NAMALWA (cell line): Measurements from ENCODE around the gene ZNF837.
"Not testable (repeated sequence)": the region's sequence is repeated elsewhere in the genome, so short reads cannot be mapped to it uniquely, and the experiment has no call there.

Experiments
- DNase-seq: peaks from one replicate; pipeline ENCODE4 v3.0.0-alpha.2; 2015; ENCODE audit warnings: low spot score

ZNF837 gene

DNA sequence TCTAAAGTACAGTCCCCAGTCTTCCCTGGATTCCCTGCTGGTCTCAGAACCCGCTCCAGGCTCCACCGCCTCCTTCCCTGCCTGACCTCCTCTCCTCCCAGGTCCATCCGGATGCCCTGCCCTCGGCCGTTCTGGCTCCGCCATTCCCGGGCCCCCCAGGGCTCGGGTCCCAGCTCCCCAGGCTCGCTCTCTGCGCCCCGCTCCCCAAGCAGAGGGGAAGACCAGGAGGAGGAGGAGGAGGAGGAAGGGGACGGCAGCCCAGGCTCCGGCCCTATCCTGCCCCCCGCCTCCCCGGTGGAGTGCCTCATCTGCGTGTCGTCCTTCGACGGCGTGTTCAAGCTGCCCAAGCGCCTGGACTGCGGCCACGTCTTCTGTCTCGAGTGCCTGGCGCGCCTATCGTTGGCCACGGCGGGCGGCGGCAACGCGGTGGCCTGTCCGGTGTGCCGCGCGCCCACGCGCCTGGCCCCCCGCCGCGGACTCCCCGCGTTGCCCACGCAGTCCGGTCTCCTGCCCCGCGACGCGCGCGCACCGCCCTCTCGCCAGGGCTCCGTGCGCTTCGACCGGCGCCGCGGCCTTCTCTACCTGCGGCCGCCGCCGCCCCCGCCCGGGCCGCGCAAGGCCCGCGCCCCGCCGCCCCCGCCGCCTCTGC, 15.3 kb upstream of the ZNF837 start:
- no peak for DNase-seq

DNA sequence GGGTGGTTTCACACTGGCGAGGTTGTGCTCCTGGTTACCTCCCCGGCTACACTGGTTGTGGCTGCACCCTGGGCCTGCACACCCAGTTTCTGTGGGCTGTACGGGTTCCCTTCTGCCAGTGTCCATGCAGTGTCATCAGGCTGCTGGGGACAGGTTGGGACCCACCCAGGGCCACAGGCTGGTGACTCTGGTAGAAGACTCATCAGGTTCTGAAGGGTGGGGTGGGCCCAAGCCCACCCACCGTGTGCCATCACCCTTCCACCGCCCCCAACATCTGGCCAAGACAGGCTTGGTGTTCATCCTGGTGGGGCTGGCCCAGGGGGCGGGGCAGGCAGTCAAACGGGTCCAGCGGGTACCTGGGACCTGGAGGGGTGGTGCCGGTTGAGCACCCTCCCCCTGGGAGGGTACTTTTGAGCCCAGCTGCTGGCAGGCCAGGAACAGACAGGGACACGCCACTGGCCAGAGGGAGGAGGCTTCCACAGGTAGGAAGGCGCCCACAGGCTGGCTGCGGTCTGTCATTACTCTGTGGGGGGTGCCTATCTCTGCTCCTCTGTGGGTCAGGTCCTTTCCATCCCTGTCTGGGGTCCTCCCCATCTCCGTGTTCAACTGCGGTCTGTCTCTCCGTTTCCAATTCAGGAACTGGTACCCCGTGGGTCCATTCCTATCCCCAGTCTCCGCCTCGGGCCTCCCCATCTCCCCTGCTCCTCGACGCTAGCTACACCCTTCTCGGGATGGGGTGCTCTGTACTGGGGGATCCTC, 14.6 kb upstream of the ZNF837 start, which contains the start of gene RNF225:
RNF225 (plus strand) TSS at position 437 of the 759 bp plus-strand sequence. CDS start 434 bp downstream, outside the sequence.
- DNase-seq: no peak

DNA sequence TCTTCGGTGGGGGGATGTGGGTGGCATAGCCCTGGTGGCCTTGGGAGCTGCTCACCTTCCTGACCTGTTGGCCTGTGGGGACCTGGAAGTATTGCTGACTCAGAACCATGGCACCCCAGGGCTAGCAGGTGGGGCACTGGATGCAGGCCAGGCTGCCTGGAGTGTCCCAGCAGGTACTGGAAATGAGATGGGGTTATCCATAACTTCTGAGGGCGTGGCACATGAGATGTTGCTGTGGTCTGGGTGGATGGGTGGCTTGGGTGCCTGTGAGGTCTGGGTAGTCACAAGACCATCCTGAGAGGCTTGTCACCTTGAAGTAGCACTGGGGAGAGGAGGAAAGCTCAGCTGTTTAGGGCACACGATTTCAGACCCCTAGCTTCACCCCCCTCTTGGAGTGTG, 14.0 kb upstream of the ZNF837 start:
- no peak for DNase-seq

DNA sequence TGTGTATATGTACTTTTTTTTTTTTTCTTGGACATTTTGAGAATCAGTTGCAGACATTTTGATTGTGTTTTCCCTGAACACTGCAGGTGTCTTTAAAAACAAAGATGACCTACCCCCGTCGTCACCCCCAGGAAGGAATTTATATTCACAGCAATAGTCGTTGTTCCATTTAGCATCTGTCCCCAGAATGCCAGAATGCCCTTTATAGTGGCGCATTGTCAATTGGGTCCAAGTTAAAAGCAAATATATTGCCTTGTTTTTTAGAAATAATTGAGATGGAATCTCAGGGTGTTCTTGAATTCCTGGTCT, 12.8 kb upstream of the ZNF837 start:
- DNase-seq: no peak

DNA sequence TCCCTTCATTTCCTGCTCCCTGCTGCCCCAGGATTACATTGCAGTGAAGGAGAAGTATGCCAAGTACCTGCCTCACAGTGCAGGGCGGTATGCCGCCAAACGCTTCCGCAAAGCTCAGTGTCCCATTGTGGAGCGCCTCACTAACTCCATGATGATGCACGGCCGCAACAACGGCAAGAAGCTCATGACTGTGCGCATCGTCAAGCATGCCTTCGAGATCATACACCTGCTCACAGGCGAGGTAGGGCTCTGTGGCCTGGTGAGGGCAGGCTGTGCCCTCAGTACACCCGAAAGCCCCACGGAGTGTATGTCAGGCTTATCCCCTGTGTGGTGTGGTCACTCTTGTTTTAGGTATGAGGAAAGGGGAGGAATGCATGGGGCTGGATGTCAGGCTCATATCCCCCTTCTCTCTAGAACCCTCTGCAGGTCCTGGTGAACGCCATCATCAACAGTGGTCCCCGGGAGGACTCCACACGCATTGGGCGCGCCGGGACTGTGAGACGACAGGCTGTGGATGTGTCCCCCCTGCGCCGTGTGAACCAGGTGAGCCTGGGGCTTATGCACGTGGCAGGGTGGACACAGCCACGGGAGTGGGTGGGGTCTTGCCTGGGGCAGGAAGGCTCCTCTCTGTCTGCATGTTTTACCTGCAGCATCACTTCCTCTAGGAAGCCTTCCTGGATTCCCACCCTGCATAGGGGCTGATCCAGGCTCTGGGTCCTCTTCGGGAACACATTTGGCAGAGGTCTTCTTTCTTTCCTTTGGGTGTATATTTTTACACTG, 12.3 kb upstream of the ZNF837 start:
- no peak for DNase-seq

DNA sequence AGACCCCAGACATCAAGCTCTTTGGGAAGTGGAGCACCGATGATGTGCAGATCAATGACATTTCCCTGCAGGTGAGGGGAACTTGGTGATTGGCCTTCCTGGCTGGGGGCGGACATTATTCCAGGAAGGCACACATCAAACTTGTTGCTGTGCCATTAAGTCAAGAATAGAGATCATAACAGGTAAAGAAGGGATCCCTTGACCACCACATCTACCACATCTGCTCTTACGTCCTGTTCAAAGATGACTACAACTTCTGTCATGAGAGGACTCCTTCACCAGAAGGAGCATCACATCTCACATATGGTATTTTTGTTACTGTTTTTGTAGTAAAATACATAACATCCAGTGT, 7.3 kb upstream of the ZNF837 start:
- DNase-seq: no peak

DNA sequence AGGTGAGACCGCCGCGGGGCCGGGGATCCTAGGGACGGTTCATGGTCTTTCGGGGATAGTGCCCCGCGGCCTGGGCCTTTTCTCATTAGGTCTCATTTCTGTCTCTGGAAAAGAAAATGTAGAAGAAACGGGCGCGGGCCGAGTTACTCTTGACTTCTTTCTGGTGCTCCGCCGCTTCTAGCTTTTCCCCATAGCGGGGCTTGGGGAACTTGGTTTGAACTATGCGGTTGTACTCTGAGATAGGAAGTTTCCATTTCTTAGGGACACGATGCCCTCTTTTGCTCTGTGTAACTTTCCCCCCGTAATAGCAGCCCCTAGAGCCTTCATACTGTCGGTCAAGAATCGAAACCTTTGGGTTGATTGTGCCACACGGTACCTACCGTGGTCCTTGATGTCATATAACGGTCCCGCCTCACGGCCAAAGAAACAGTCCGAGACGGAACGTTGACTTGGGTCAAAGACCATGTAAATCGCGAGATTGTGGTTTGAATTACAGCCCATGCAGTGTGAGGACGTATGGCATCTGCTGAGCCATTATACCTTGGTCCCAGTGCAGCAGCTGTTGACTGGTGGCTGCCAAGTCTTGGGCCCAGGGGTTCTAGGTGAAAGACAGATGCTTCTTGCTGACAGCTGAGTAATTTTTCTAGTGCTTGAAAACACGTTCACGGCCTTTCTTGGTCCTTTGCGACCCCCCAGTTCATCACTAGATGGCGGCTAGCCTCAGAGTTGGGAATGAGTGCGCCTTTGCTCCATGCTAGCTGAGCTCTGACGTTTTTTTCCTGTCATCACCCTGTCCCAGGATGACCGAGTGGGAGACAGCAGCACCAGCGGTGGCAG, 6.7 kb upstream of the ZNF837 start:
- DNase-seq: no peak

DNA sequence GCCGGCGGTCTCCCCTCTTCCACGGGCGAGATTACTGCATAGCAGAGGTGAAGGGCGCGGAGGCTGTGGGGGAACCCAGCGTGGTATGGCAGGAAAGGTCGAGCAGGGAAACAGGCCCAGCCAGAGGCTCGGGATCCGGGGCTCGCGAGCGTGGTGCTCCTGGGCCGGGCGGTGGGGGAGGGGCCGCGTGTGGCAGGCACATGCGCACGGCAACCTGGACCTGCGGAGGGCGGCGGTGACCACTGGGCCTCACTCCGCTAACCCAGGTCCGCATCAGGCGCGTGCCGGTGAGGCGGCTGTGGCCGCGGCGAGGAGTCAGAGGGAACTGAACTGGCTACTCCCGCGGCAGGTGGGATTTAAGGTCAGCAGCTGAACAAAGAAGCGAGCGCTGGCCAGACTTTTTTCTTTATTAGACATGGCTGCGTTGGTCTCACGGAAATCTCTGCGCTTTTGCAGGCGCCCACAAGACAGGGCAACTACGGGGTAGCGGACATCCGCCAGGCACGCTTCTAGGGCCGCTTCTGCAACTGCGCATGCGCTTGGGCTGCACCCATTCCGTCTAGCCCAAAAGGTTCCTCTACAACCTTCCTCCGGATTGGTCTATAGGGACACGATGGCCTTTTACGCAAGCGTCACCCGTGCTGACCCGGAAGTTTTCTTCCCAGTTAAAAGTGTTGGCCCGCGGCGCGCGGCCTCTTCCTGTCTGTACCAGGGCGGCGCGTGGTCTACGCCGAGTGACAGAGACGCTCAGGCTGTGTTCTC, 5.9 kb upstream of the ZNF837 start, which contains the start of gene RPS5:
RPS5 (plus strand) TSS at position 694 of the 762 bp plus-strand sequence. CDS start 869 bp downstream, outside the sequence.
- DNase-seq: peak; percentile 99

DNA sequence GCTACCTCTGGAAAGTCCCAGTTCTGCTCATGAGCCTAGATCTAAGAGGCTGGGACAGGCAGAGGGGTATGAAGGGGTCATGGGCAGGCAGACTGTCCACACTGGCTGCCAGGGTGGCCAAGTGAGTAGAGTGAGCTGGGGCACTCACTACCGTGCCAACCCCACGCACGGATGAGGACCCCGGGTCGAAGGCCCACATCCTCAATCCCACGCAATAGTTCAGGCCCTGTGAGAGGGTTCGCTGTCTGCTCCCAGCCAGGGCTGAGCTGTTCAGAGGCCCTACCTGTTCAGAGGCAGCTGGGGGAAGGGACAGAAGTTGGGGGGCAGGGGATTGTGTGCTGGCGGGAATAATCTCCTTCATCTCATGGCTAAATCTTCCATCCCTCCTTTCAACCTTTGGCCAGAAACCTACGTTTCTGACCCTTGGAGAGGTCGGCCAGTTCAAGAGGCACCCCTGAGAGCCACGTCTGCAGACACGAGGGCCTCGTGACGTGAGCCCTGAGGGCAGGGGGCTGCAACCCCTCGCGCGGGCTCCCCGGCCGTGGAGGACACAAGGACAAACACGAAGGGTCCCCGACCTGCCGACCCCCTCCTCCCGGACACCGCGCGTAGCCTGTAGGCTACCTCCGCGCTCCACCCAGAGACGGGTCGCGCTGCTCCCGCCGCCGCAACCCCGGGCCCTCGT, 5.2 kb upstream of the ZNF837 start:
- DNase-seq: no peak

DNA sequence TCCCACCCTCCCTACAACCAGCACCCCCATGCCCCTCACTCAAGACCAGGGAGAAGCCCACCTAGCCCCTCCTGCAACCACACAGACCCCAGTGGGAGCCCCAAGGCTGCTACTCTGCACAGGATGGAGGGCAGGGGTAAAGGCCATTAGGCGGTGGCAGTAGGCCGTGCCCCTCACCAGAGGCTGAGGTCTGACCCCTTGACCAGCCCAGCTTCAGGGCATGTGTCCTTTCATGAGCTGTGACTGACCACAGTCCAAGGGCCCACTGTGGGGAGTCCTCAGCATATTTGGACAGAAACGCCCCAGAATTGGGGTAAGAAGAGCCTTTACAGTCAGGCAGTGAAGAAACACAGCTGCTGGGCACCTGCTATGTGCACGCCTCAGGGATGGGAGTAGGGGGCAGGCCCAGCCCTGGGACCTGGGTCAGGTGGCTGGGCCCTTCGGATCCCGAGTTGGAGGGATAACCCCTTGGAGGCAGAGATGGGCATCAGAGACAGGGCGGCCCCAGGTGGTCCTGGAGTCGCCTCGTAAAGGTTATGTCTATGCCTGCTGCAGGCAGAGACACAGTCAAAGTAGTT, 4.6 kb upstream of the ZNF837 start:
- DNase-seq: no peak

DNA sequence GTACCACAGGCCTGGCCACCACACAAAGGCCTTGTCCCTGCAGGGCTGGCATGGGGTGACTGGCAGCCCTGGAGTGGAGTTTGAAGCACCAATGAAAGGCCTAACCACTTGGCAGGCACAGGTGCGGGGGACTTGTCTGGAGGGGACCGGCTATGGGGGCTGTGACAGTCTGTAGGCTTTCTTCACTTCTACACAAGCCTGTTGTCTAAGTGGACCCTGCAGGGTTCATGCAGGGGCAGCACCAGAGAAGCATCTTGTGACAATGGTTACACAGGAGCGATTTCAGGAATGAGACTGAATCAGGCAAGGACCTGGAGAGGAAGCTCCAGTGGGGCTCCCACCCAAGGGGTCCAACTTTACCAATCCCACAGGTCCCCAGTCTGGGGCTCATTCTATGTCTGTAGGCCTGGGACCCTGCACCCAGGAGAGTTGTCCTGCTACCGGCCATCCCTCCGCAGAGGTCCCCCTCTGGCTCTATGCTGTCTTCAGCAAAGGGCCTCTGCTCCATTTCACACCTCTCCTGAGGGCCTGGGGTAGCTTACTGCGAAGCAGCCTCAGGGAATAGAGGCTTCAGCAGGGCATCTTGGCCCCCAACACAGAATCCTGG, 2.3 kb upstream of the ZNF837 start:
- DNase-seq: no peak

DNA sequence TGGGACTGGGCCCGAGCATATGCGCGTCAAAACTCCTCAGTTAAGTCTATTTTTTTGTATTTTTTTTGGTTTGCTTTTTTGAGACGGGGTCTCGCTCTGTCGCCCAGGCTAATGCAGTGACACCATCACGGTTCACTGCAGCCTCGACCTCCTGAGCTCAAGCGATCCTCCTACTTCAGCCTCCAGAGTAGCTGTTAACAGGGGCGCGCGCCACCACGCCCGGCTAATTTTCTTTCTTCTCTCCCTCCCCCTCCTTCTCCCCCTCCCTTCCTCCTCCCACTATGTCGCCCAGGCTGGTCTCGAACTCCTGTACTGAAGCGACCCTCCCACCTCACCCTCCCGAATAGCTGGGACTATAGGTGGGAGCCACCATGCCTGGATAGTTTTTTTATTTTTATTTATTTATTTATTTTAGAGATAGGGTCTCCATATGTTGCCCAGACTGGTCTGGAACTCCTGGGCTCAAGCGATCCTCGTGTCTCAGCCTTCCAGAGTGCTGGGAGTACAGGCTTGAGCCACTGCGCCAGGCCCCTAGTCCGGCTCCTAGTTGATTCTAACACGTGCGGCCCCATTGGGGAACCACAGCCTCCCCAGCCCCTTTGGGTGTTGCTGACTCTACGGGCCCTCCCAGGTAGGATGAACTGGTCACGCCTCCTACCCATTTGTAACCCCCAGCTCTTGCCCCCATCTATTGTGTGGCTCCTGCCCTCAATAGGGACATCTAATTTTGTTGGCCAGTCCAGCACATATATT, 806 bp upstream of the ZNF837 start:
- no peak for DNase-seq

DNA sequence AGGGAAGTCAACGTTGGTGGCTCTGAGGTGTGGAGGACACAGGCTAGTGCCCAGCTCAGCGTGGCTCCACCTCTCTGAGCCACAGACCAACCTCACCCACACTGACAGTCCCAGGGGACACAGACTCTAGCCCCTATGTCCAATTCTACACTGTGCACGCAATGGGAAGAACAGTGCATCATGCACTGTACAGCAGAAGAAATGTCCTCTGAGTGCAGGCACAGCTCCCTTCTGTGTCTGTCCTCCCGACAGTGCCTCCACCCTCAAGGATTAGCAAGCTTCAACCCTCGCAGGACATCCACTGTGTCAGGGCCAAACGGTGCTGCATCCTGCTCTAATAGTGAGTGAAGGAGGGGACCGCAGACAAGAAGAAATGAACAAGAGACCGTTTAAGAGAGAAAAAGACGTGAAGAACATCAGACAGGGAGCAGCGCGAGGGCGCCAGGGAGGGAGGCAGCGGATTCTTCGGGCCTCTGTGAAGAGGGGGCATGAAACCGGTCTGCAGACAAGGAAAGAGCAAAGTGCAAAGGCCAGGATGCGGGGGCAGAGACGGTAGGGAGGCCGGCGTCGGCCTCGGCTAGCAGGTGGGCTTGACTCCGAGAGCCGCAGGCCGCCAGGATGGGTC, 681 bp downstream of the ZNF837 start:
- DNase-seq: no peak

DNA sequence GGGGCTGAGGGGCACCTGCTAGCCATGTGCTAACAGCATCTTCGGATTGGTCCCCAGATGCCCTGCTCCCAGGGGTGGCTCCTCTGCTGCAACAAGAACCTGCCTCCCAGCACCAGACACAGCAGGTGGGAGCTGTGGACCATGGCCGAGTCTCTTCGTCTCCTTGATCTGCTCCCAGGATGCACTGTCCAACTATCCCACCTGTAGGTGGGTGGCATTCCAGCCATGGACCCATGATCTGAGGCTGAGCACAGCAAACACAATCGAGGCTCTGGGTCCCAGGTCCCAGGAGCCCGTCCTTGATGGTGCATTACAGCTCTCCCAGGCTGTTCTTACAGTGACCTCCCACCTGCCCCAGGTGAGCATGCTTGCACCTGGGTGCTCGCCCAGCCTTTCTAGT, 1.6 kb downstream of the ZNF837 start:
- no peak for DNase-seq

DNA sequence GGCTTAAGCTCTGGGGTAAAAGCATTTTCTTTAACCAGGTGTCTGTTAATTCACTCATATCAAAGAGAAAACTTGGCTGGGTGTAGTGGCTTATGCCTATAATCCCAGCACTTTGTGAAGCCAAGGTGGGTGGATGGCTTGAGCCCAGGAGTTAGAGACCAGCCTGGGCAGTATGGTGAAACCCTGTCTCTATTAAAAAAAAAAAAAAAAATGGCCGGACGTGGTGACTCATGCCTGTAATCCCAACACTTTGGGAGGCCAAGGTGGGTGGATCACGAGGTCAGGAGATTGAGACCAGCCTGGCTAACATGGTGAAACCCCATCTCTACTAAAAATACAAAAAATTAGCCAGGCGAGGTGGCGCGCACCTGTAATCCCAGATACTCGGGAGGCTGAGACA, 4.1 kb downstream of the ZNF837 start:
- DNase-seq: not testable (repeated sequence)

DNA sequence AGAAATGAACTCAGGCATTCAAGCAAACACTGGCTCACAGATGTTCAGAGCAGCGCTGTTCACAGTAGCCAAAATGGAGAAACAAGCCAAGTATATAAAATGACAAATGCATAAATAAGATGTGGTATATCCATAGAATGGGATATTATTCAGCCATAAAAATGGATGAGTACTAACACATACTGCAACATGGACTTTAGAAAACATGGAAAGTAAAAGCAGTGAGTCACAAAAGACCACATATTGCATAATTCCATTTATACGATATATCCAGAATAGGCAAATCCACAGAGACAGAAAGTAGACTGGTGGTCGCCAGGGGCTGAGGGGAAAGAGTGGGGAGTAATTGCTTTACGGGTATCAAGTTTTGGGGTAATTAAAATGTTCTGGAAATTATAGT, 6.6 kb downstream of the ZNF837 start:
- DNase-seq: no peak

DNA sequence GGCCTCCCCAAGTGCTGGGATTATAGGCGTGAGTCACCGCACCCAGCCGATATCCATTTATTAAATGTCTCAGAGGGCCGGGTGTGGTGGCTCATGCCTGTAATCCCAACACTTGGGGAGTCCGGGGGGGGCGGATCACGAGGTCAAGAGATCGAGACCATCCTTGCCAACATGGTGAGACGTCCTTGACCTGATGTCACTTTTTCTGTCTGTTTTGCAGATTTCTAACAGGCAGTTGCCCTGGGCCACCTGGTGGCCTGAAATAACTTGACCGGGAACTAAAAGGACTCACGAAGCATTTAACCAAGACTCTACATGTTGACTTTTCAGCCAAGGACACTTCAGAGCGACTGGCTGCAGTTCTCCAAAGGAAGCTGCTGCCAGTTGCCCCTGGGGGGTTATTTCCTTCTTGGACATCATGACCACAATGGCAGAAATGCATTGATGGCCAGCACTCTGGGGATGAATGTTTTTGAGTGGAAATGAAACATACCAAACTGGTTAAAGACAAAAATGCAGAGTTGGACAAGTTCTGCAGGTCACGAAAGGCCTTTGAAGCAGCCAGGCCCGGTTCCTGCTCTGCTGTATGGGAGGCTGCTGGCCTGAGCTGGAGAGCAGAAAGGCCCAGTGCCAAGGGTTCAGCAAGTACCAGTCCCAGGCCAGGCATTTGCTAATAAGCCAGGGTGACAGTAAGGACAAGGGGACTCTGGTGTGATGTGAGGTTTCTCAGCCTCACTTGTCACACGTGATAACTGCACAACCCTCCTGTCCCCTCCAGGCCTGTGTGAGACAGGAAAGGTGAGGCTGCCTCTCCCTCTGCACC, 8.3 kb downstream of the ZNF837 start:
- no peak for DNase-seq
